GM18951 (cell line): ENCODE results near the gene FPR2.
"Not testable (repeated sequence)": the region's sequence is repeated elsewhere in the genome, so short reads cannot be mapped to it uniquely, and the experiment has no call there.

Experiments used
- POLR2A ChIP-seq: IDR thresholded peaks from 4 replicates; pipeline ENCODE4 v1.6.1; 2011; ENCODE audit warnings: mild to moderate bottlenecking; ENCODE audit not compliant: insufficient read length, insufficient read depth; ENCODE audit errors: extremely low read depth
- in situ Hi-C: fragments of 300-500 bp; cut with MboI; formaldehyde crosslinking; loops from one replicate; pipeline ENCODE4 v1.12.0; 2022; ENCODE audit warnings: low sequenced_read_pairs, mixed read lengths, inconsistent platforms; ENCODE audit not compliant: unreplicated experiment

FPR2 gene

GRCh38 chr19:51798062-51798461 lies 37.1 kb downstream of the FPR2 start:
- in situ Hi-C loops: no loop called here
- TF ChIP-seq POLR2A: no peak

GRCh38 chr19:51799034-51799773 lies 38.2 kb downstream of the FPR2 start:
- in situ Hi-C loops: no loop called here
- TF ChIP-seq POLR2A: no peak

GRCh38 chr19:51799774-51800472 lies 38.9 kb downstream of the FPR2 start:
- TF ChIP-seq POLR2A: no peak
- in situ Hi-C loops: no loop called here

GRCh38 chr19:51800473-51801244 lies 39.7 kb downstream of the FPR2 start:
- in situ Hi-C loops: no loop called here
- TF ChIP-seq POLR2A: no peak

GRCh38 chr19:51802775-51803174 lies 41.8 kb downstream of the FPR2 start:
- in situ Hi-C loops: no loop called here
- TF ChIP-seq POLR2A: no peak

- no peak for TF ChIP-seq POLR2A
- in situ Hi-C loops: no loop called here
These were observed 42.5 kb downstream of the FPR2 start for GRCh38 chr19:51803519-51803918.

GRCh38 chr19:51803967-51804366 lies 43.0 kb downstream of the FPR2 start:
- in situ Hi-C loops: no loop called here
- TF ChIP-seq POLR2A: no peak

- in situ Hi-C loops: not testable (repeated sequence)
These were observed 43.8 kb downstream of the FPR2 start for GRCh38 chr19:51804789-51805188.

- in situ Hi-C loops: not testable (repeated sequence)
These were observed 44.4 kb downstream of the FPR2 start for GRCh38 chr19:51805396-51805795.

- in situ Hi-C loops: not testable (repeated sequence)
These were observed 45.6 kb downstream of the FPR2 start for GRCh38 chr19:51806571-51806970.

GRCh38 chr19:51807111-51807701 lies 46.2 kb downstream of the FPR2 start:
- no peak for TF ChIP-seq POLR2A
- in situ Hi-C loops: no loop called here

GRCh38 chr19:51807925-51808324 lies 46.9 kb downstream of the FPR2 start:
- in situ Hi-C loops: no loop called here
- no peak for TF ChIP-seq POLR2A

- in situ Hi-C loops: no loop called here
- no peak for TF ChIP-seq POLR2A
These were observed 47.5 kb downstream of the FPR2 start for GRCh38 chr19:51808333-51808986.

- in situ Hi-C loops: no loop called here
- TF ChIP-seq POLR2A: no peak
These were observed 48.8 kb downstream of the FPR2 start for GRCh38 chr19:51809787-51810186.
